Naive B cell (primary cell): Measurements from ENCODE around the gene DPP3. TPM values are rescaled to one million over a fixed set of nuclear protein-coding genes. Genes with fewer than 3 reads are reported as not detected.
A peak's percentile ranks its signal among the peaks of the same experiment; 100 is the strongest.

Source experiments
- ATAC-seq, 2 donors: fragments of 150-1000 bp; cut with Tn5 transposase; 2 replicates each; pipeline ENCODE4 v1.10.0; 2021; ENCODE audit warnings: low read depth in 2 of 2, mild to moderate bottlenecking in 2 of 2, moderate library complexity in 2 of 2
- DNase-seq: peaks from one replicate; pipeline ENCODE4 v3.0.0; 2022
- H3K27ac Mint-ChIP-seq, 6 donors: one replicate each; pipeline ENCODE4 v1.8.0; 2020 to 2022; ENCODE audit warnings: mild to moderate bottlenecking in 6 of 6, mixed read lengths in 6 of 6, moderate library complexity in 5 of 6, inconsistent platforms in 2 of 6
- H3K27me3 Mint-ChIP-seq, 3 donors: one replicate each; pipeline ENCODE4 v1.8.0; 2021 to 2022; ENCODE audit warnings: mixed read lengths in 3 of 3, mild to moderate bottlenecking in 1 of 3
- H3K36me3 Mint-ChIP-seq, 2 donors: one replicate each; pipeline ENCODE4 v1.8.0; 2020 to 2022; ENCODE audit warnings: mixed read lengths in 2 of 2, inconsistent platforms in 1 of 2, mild to moderate bottlenecking in 1 of 2
- H3K4me1 Mint-ChIP-seq, 3 donors: one replicate each; pipeline ENCODE4 v1.8.0; 2020 to 2022; ENCODE audit warnings: mixed read lengths in 3 of 3, inconsistent platforms in 1 of 3, mild to moderate bottlenecking in 1 of 3, moderate library complexity in 1 of 3
- H3K4me3 Mint-ChIP-seq, 8 donors: one replicate each; pipeline ENCODE4 v1.8.0; 2020 to 2022; ENCODE audit warnings: mild to moderate bottlenecking in 8 of 8, mixed read lengths in 8 of 8, moderate library complexity in 8 of 8, inconsistent platforms in 2 of 8
- H3K9me3 Mint-ChIP-seq, 7 donors: one replicate each; pipeline ENCODE4 v1.8.0; 2020 to 2022; ENCODE audit warnings: mixed read lengths in 7 of 7, mild to moderate bottlenecking in 5 of 7, inconsistent platforms in 2 of 7, moderate library complexity in 1 of 7
- polyA plus RNA-seq, 6 donors: library from polyadenylated mRNA; unstranded; fragments of 300-500 nt; fragmentation: Illumina TruSeq; gene quantifications; one replicate each; pipeline ENCODE4 v1.2.3, GENCODE V29; 2021; ENCODE audit warnings: low read depth in 6 of 6

Gene DPP3
- polyA plus RNA-seq, 6 donors from 2014 or later: 22.8 to 36.1 (median 23.8) TPM

DNA sequence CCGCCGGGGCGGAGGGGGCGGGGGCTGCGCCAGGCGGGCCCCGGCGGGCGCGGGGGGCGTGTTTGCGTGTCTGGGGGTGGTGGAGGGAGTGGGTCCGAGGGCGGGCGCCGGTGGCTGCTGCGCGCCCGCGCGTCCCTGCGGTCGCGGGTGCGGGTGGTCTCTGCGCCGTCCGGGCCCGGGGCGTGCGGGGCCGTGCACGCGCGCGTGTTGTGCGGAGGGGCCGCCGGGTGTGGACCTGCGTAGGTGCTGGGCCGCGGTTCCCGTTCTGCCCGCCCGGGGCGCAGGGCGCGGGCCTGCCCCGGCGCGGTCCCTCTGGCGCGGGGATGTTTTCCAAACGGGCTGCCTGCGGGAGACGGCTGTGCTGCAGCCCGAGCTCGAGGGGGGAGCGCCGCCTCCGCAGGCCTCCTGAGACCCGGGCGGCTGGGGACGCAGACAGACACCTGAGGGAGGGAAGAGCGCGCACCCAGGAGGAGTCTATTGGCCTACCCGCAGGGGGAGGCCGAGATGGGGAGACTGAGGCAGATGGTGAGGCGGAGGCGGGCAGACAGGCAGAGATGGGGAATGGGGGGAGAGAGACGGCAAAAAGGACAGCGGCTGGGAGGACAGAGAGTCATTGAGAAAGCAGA, 13.1 kb upstream of the DPP3 start:
- Mint-ChIP-seq H3K27me3 (no peaks in the 10 kb centered on the region), H3K27ac (peak overlapping the region in 5 of 6 donors; percentile 70 to 93 (median 78)), H3K9me3 (peaks cover 0 to 1% (median 0%) of the 10 kb centered on the region in 7 donors), H3K4me3 (peak overlapping the region; percentile 79 to 96 (median 90)), H3K4me1 (peaks cover 25 to 44% (median 39%) of the 10 kb centered on the region in 3 donors), H3K36me3 (no peaks in the 10 kb centered on the region)
- ATAC-seq (peak; percentile 59 to 60), DNase-seq (no peak)

DNA sequence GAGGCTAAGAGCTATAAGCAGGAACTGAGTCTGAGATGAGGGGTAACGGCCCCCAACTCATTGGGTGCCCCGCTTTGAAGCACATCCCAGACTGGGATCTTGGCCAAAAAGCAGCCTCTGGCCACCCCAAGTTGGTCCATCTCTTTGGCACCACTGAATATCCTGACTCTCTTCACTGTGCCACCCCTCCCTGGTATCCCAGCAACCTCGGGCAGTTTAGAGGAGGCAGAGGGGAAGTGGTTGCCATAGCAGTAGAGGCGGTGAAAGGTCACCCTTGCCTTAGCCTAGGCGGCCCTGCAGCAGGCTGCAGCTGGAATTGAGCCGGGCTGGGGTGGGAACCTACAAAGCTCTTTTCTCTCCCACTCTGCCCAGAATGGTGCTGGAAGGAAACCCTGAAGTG, 12.5 kb upstream of the DPP3 start:
- Mint-ChIP-seq H3K36me3 (no peaks in the 10 kb centered on the region), H3K4me1 (peaks cover 25 to 41% (median 33%) of the 10 kb centered on the region in 3 donors), H3K27ac (peak overlapping the region in 3 of 6 donors; percentile 70 to 88 (median 70)), H3K4me3 (peak overlapping the region; percentile 79 to 96 (median 90)), H3K9me3 (peaks cover 0 to 1% (median 0%) of the 10 kb centered on the region in 7 donors), H3K27me3 (no peaks in the 10 kb centered on the region)
- no peak for ATAC-seq
- no peak for DNase-seq

- no peaks in the 10 kb centered on the region for H3K36me3 Mint-ChIP-seq
- H3K27me3 Mint-ChIP-seq: no peaks in the 10 kb centered on the region
- H3K4me3 Mint-ChIP-seq: peak overlapping the region; percentile 28 to 95 (median 79)
- peaks cover 25 to 35% (median 30%) of the 10 kb centered on the region in 3 donors for H3K4me1 Mint-ChIP-seq
- H3K9me3 Mint-ChIP-seq: no peaks in the 10 kb centered on the region
- DNase-seq: no peak
- no peak for ATAC-seq
- peak overlapping the region in 1 of 6 donors; percentile 49 for H3K27ac Mint-ChIP-seq
Measured at GRCh38 chr11:66468691-66469090, 11.5 kb upstream of the DPP3 start.

DNA sequence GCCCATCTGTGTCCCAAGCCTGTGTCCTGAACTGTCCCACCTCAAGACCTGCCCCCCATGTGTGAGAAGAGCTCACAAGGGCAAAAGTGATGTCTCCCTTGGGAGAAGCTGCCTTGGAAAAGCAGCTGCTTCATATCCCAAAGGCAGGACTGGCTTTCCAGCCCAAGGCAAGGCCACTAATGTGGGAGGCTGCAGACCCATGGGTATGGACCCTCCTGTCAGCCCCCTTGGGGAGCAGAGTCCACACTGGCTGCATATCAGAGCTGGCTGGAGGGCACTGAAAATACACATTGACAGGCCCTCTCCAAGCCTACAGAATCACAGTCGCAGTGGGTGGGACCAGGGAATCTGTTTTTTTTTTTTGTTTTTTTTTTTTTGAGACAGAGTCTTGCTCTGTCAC, 10.8 kb upstream of the DPP3 start:
- H3K9me3 Mint-ChIP-seq: no peaks in the 10 kb centered on the region
- DNase-seq: no peak
- H3K27ac Mint-ChIP-seq: no peak overlapping the region
- ATAC-seq: no peak
- no peaks in the 10 kb centered on the region for H3K27me3 Mint-ChIP-seq
- peak overlapping the region in 2 of 8 donors; percentile 35 to 89 for H3K4me3 Mint-ChIP-seq
- H3K36me3 Mint-ChIP-seq: no peaks in the 10 kb centered on the region
- H3K4me1 Mint-ChIP-seq: peaks cover 25 to 33% (median 30%) of the 10 kb centered on the region in 3 donors

GRCh38 chr11:66470015-66470414, 10.2 kb upstream of the DPP3 start:
- Mint-ChIP-seq H3K9me3 (no peaks in the 10 kb centered on the region), H3K27ac (peak overlapping the region in 2 of 6 donors; percentile 42), H3K4me1 (peaks cover 23 to 29% (median 28%) of the 10 kb centered on the region in 3 donors), H3K27me3 (no peaks in the 10 kb centered on the region), H3K36me3 (no peaks in the 10 kb centered on the region), H3K4me3 (peak overlapping the region in 1 of 8 donors; percentile 52)
- DNase-seq: no peak
- no peak for ATAC-seq

DNA sequence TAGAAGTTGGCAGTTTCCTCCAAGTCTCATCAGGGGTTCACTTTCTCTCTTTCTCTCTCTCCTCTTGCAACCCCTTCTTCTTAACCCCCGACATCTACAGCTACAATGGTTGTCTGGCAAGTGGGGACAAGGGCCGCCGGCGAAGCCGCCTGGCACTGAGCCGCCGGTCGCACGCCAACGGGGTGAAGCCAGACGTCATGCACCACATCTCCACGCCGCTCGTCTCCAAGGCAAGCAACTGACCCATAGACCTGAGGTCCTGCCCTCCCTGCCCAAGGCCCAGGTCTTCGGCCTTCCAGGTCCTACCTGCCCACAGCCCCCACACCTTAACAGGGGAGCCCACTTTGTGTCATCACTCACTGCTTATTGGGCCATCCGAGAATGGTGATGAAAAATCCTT, 9.1 kb upstream of the DPP3 start:
- Mint-ChIP-seq H3K27me3 (no peaks in the 10 kb centered on the region), H3K4me1 (peaks cover 12 to 18% (median 16%) of the 10 kb centered on the region in 3 donors), H3K9me3 (no peaks in the 10 kb centered on the region), H3K4me3 (peak overlapping the region in 1 of 8 donors; percentile 52), H3K36me3 (no peaks in the 10 kb centered on the region), H3K27ac (no peak overlapping the region)
- ATAC-seq (no peak), DNase-seq (no peak)

- DNase-seq (no peak), ATAC-seq (no peak)
- H3K9me3 Mint-ChIP-seq: no peaks in the 10 kb centered on the region
- H3K4me3 Mint-ChIP-seq: peak overlapping the region in 1 of 8 donors; percentile 30
- peaks cover 11 to 19% (median 13%) of the 10 kb centered on the region in 3 donors for H3K4me1 Mint-ChIP-seq
- H3K27me3 Mint-ChIP-seq: no peaks in the 10 kb centered on the region
- no peaks in the 10 kb centered on the region for H3K36me3 Mint-ChIP-seq
- H3K27ac Mint-ChIP-seq: no peak overlapping the region
Measured at GRCh38 chr11:66472054-66472453, 8.2 kb upstream of the DPP3 start.

- DNase-seq: no peak
- Mint-ChIP-seq H3K9me3 (no peaks in the 10 kb centered on the region), H3K4me1 (peaks cover 10 to 15% (median 12%) of the 10 kb centered on the region in 3 donors), H3K27me3 (no peaks in the 10 kb centered on the region), H3K4me3 (peak overlapping the region in 1 of 8 donors; percentile 21), H3K36me3 (no peaks in the 10 kb centered on the region), H3K27ac (no peak overlapping the region)
- no peak for ATAC-seq
Measured at GRCh38 chr11:66473167-66473566, 7.1 kb upstream of the DPP3 start.

- H3K27me3 Mint-ChIP-seq: no peaks in the 10 kb centered on the region
- no peak overlapping the region for H3K27ac Mint-ChIP-seq
- no peaks in the 10 kb centered on the region for H3K36me3 Mint-ChIP-seq
- H3K4me3 Mint-ChIP-seq: no peak overlapping the region
- H3K4me1 Mint-ChIP-seq: peaks cover 8 to 18% (median 17%) of the 10 kb centered on the region in 3 donors
- no peak for DNase-seq
- H3K9me3 Mint-ChIP-seq: no peaks in the 10 kb centered on the region
- ATAC-seq: no peak
Measured at GRCh38 chr11:66473608-66474515, 6.4 kb upstream of the DPP3 start.

- Mint-ChIP-seq H3K4me3 (no peak overlapping the region), H3K36me3 (no peaks in the 10 kb centered on the region), H3K9me3 (no peaks in the 10 kb centered on the region), H3K27ac (no peak overlapping the region), H3K4me1 (peaks cover 22 to 26% (median 22%) of the 10 kb centered on the region in 3 donors), H3K27me3 (no peaks in the 10 kb centered on the region)
- no peak for ATAC-seq
- DNase-seq: no peak
Measured at GRCh38 chr11:66475349-66476172, 4.7 kb upstream of the DPP3 start.

DNA sequence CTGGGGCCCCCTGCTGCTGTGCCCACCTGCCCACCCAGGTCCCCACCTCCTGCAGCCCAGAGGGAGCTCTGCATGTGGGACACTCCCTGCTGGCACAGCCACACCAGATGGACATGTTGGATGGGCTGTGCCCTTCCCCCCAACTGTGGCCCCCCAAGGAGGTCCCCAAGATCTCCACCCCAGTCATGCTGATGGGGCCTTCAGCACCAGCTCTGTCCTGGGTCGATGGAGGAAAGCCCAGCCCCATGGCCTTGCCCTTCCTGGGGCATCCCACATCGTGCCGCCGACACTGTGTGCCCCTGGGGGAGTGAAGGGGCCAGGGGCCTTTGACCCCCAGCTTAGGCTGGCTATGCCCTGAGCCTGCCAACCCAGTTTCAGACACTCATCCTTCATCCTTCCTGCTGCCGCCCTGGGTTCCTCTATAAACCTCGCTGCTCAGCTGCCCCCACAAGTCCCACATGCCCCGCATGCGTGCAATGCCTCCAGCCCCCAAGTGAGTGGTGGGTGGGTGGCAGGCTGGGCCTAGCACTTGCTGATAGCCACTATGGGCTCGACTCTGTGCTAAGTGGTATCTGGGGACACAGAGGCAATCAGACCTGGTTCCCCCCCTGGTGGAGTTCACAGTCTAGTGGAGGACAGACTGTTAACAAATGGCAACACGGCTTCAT, 3.9 kb upstream of the DPP3 start:
- Mint-ChIP-seq H3K27me3 (no peaks in the 10 kb centered on the region), H3K9me3 (no peaks in the 10 kb centered on the region), H3K4me3 (peak overlapping the region in 4 of 8 donors; percentile 9 to 56 (median 31)), H3K27ac (peak overlapping the region in 2 of 6 donors; percentile 71 to 72), H3K36me3 (no peaks in the 10 kb centered on the region), H3K4me1 (peaks cover 22 to 27% (median 22%) of the 10 kb centered on the region in 3 donors)
- ATAC-seq (no peak), DNase-seq (no peak)

- peaks cover 22 to 27% (median 22%) of the 10 kb centered on the region in 3 donors for H3K4me1 Mint-ChIP-seq
- DNase-seq: no peak
- H3K36me3 Mint-ChIP-seq: no peaks in the 10 kb centered on the region
- H3K4me3 Mint-ChIP-seq: peak overlapping the region in 3 of 8 donors; percentile 9 to 42 (median 25)
- no peak for ATAC-seq
- no peaks in the 10 kb centered on the region for H3K27me3 Mint-ChIP-seq
- H3K27ac Mint-ChIP-seq: peak overlapping the region in 2 of 6 donors; percentile 59 to 71
- no peaks in the 10 kb centered on the region for H3K9me3 Mint-ChIP-seq
Measured at GRCh38 chr11:66476841-66477251, 3.4 kb upstream of the DPP3 start.
